Right atrium auricular region (tissue), 2 donors: ENCODE measurements around the gene RPTOR. TPM values are rescaled to one million over a fixed set of nuclear protein-coding genes. Genes with fewer than 3 reads are reported as not detected.

Experiments
- DNase-seq: peaks from one replicate; pipeline ENCODE4 v3.0.0-alpha.2; 2019; ENCODE audit warnings: low spot score
- H3K27ac ChIP-seq, 2 donors: fragments of 200-600 bp; sonication (generic); 1 replicate in 1 of 2; 2 replicates in 1 of 2; pipeline ENCODE4 v1.5.1; 2016 to 2019
- H3K27me3 ChIP-seq, 2 donors: fragments of 200-600 bp; sonication (generic); one replicate each; pipeline versions ENCODE4 v1.5.1 to v1.6.0; 2017 to 2019
- H3K36me3 ChIP-seq: fragments of 200-600 bp; sonication (generic); one replicate; pipeline ENCODE4 v1.5.1; 2016
- H3K4me1 ChIP-seq, 2 donors: fragments of 200-600 bp; sonication (generic); one replicate each; pipeline versions ENCODE4 v1.5.1 to v1.6.0; 2017 to 2019
- H3K4me3 ChIP-seq, 2 donors: fragments of 200-600 bp; sonication (generic); 1 replicate in 1 of 2; 2 replicates in 1 of 2; pipeline ENCODE4 v1.5.1; 2017 to 2019; ENCODE audit warnings: mild to moderate bottlenecking in 1 of 2, moderate library complexity in 1 of 2
- H3K9me3 ChIP-seq, 2 donors: fragments of 200-600 bp; sonication (generic); one replicate each; pipeline ENCODE4 v1.5.1; 2019
- CTCF ChIP-seq, 2 donors: fragments of 200-600 bp; sonication (generic); IDR thresholded peaks; one replicate each; pipeline ENCODE4 v1.5.1; 2019; ENCODE audit warnings: antibody characterized with exemption in 2 of 2
- total RNA-seq, 2 donors: library from RNA; depleted of rRNA; stranded (reverse); fragments of >200 nt; gene quantifications; one replicate each; pipeline ENCODE4 v1.1.0, GENCODE V29; 2016

RPTOR gene
- total RNA-seq, 2 donors from 2014 or later: 19.9 to 22.6 TPM

GRCh38 chr17:80916246-80916645 lies 371.6 kb downstream of the RPTOR start:
- H3K27ac ChIP-seq: no peak overlapping the region
- no peak for DNase-seq
- no peaks in the 10 kb centered on the region for H3K9me3 ChIP-seq
- peaks cover 13% of the 10 kb centered on the region for H3K36me3 ChIP-seq
- no peak overlapping the region for H3K4me3 ChIP-seq
- peaks cover 0 to 22% of the 10 kb centered on the region in 2 donors for H3K4me1 ChIP-seq
- no peaks in the 10 kb centered on the region for H3K27me3 ChIP-seq
- TF ChIP-seq CTCF (IDR thresholded peaks at IDR 0.05): no peak

DNA sequence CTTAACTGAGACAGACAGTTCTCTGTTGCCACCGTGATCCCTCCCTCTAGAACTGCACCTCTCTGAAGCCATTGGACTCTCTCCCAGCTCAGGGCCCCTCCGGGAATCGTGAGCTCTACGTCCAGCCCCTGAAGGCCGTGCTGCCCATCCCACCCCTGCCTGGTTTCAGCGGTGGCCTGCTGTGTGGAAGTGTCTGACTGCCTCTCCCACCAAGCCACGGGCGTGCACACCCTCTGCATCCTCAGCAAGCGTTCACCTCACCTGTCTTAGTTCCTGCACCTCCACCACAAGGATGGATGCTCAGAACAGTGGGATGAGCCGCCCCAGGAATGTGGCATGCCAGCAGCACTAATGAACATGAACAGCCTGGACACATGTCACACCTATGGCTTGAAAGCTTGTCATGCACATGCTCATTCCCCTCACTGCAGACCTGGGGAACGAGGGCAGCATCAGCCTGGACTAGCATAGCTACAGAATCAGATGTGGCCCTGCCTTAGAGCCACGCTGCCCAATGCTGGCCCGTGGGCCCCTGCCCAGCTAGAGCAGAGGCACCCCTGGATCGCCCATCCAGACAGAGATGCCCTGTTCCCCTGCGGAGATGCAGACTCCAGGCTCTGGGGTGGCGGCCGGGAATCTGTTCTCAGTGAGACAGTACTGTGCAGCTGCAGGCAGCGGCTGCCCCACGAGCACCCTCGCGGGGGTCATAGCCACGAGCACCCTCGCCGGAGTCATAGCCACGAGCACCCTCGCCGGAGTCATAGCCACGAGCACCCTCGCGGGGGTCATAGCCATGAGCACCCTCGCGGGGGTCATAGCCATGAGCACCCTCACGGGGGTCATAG lies 373.3 kb downstream of the RPTOR start:
- Histone ChIP-seq H3K27me3 (no peaks in the 10 kb centered on the region), H3K4me3 (no peak overlapping the region), H3K27ac (no peak overlapping the region), H3K9me3 (no peaks in the 10 kb centered on the region), H3K36me3 (peaks cover 13% of the 10 kb centered on the region), H3K4me1 (peaks cover 0 to 22% of the 10 kb centered on the region in 2 donors)
- no peak for TF ChIP-seq CTCF (IDR thresholded peaks at IDR 0.05)
- DNase-seq: no peak

DNA sequence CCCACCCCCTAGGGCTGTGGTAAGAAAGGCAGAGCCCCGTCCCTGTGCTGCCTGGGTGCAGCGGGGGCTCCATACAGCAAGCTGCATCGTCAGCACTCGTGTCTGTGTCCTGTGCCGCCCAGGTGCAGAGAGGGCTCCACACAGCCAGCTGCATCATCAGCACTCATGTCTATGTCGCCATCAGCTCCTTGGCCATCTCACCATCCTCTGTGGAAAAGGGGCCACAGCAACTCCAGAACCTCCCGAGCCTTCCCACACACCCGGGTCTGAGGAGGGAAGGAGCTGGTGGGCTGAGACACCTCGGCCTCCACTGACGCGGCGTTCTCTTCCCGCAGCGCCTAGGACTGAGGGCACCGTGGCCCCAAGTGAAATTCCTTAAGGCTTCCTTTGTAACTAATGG lies 374.1 kb downstream of the RPTOR start:
- H3K27me3 ChIP-seq: no peaks in the 10 kb centered on the region
- H3K4me1 ChIP-seq: peaks cover 0 to 22% of the 10 kb centered on the region in 2 donors
- TF ChIP-seq CTCF (IDR thresholded peaks at IDR 0.05): no peak
- H3K4me3 ChIP-seq: no peak overlapping the region
- H3K36me3 ChIP-seq: peaks cover 21% of the 10 kb centered on the region
- H3K27ac ChIP-seq: no peak overlapping the region
- H3K9me3 ChIP-seq: no peaks in the 10 kb centered on the region
- no peak for DNase-seq

DNA sequence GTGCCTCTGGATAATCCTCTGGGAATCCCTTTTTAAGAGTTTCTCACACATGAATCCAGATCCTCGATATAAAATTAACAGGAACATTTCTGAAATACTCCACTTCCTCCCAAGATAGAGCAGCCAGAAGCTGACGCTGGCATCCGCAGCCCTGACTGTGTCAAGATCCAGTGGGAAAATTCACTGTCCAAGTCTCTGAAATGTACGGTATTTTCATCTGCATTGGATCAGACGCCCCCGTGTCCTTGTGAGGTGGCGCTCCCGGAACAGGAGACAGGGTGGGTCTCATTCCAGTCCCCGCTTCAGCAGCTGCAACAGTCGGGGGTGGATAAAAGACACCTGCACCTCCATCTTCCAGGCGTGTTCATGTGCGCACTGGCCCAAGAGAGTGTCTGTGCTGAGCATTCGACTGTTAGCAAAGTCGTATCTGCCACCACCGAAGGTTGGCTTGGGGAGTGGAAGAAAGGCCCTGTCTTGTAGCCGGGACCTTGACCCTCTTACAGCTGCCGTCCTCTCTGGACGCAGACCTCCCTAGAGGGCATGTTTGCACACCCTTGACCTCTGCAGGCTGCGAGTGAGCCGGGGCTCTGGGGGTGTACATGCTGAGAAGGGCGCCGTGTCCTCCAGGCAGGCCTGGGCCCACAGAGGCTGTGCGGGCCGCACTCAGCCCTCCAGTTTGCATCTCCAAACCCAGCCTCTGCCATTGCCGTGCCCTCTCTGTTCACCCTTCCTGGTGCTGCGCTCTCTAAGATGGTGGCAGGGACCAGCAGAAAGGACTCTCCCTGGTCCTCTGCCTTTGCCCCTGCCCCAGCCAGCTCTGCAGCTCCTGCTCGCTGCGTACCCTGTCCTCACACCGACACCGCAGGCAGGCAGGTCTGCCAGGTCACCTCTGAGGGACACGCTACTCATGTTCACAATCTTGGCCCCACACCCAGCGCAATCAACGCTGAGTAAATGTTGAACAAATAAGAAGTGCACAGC lies 375.0 kb downstream of the RPTOR start:
- peaks cover 29% of the 10 kb centered on the region for H3K36me3 ChIP-seq
- H3K4me3 ChIP-seq: no peak overlapping the region
- H3K27ac ChIP-seq: peak overlapping the region in 1 of 2 donors; percentile 43
- DNase-seq: no peak
- H3K4me1 ChIP-seq: peaks cover 0 to 22% of the 10 kb centered on the region in 2 donors
- H3K27me3 ChIP-seq: no peaks in the 10 kb centered on the region
- no peaks in the 10 kb centered on the region for H3K9me3 ChIP-seq
- no peak for TF ChIP-seq CTCF (IDR thresholded peaks at IDR 0.05)

DNA sequence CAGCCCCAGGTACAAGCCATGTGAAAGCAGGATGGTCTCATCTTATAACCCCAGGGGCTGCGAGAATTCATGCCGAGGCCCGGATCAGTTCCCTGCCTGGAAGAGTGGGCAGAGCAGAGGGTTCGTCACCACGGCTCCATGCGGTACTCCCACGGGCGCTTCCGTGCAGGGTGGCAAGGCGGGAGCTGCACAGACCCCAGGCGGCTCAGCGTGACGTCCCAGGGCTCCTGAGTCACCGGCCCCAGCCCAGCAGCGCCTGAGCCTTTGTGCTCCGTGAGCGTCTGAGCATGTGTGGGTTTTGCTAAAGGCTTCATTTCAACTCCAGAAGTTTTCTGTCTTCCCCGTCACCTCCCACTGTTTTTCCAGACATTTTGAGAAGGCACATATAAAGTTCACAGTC lies 375.8 kb downstream of the RPTOR start:
- Histone ChIP-seq H3K27ac (peak overlapping the region in 1 of 2 donors; percentile 43), H3K4me1 (peaks cover 0 to 22% of the 10 kb centered on the region in 2 donors), H3K27me3 (no peaks in the 10 kb centered on the region), H3K4me3 (no peak overlapping the region), H3K9me3 (no peaks in the 10 kb centered on the region), H3K36me3 (peaks cover 37% of the 10 kb centered on the region)
- TF ChIP-seq CTCF (IDR thresholded peaks at IDR 0.05): no peak
- DNase-seq: no peak
